ENCODE measurements around the gene BCO2. TPM values are rescaled to one million over a fixed set of nuclear protein-coding genes. Genes with fewer than 3 reads are reported as not detected.

Gene BCO2
- total and polyA plus RNA-seq, 2 experiments from 2014 or later, result 0.63 to 1.1 TPM

DNA sequence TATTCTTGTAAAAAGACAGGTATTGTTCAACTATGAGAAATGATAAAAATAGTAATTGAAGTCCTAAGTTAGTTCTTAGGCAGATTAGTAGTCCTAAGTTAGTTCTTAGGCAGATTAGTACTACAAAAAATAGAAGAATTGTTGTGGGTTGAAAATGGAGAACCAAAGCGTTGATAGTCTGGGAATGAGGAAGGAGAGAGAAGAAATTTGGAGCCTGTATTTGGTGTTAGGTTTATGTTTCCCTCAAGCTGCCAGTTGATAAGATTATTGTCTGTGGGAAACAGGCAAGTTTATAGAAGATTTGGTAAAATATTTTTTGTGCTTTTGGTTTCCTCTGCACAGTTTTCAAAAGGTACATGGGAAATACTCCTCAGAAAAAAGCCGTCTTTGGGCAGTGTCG is 3.6 kb downstream of the BCO2 start (continued):
- no peak for TF ChIP-seq CTCF (conservative IDR thresholded peaks at IDR 0.05; ENCODE audit: low read depth in 2 of 2)

GRCh38 chr11:112179601-112180000 is 4.3 kb downstream of the BCO2 start:
- TF ChIP-seq EZH2phosphoT487 (IDR thresholded peaks at IDR 0.05; ENCODE audit: unreplicated experiment) (no peak), REST (IDR thresholded peaks at IDR 0.05; ENCODE audit: unreplicated experiment) (no peak), ZNF462 (CRISPR knock-in tag; IDR thresholded peaks at IDR 0.05) (no peak), STAT1 (IDR thresholded peaks at IDR 0.05; ENCODE audit: unreplicated experiment) (no peak), POLR2AphosphoS5 (IDR thresholded peaks at IDR 0.05; ENCODE audit: low read depth) (no peak), EZH2 (IDR thresholded peaks at IDR 0.05; ENCODE audit: low read depth, unreplicated experiment) (no peak), CREB1 (CRISPR knock-in tag; IDR thresholded peaks at IDR 0.05; ENCODE audit: low read depth) (no peak), NANOG (IDR thresholded peaks at IDR 0.05; ENCODE audit: borderline replicate concordance) (no peak), JUNB (IDR thresholded peaks at IDR 0.05; ENCODE audit: unreplicated experiment) (no peak)
- Mint-ChIP-seq H3K27me3 (ENCODE audit: insufficient read depth, low read depth, poor library complexity) (peaks cover 4% of the 10 kb centered on the region), H3K4me1 (peaks cover under 1% of the 10 kb centered on the region; the same call in 2 of the 3 replicates), H3K36me3 (ENCODE audit: low read depth) (no peaks in the 10 kb centered on the region; the same call in 2 of the 3 replicates), H3K4me3 (no peak overlapping the region), H3K9me3 (no peaks in the 10 kb centered on the region), H3K27ac (no peak overlapping the region)
- no peaks in the 10 kb centered on the region for H3F3A ChIP-seq (replicated peaks; ENCODE audit: low read depth)
- H3K4me1 ChIP-seq (ENCODE audit: insufficient read depth), result peaks cover 3% of the 10 kb centered on the region
- H2AFZ ChIP-seq, result no peak overlapping the region
- no peaks in the 10 kb centered on the region for H3K9me2 ChIP-seq (ENCODE audit: insufficient read depth)
- H3K36me3 ChIP-seq (ENCODE audit: insufficient read depth), result no peaks in the 10 kb centered on the region
- no peak overlapping the region for H3K4me2 ChIP-seq
- no peak overlapping the region for H3K27ac ChIP-seq (ENCODE audit: low read depth)
- H4K20me1 ChIP-seq (replicated peaks; ENCODE audit: insufficient read depth), result no peaks in the 10 kb centered on the region
- no peaks in the 10 kb centered on the region for H3K79me2 ChIP-seq (replicated peaks; ENCODE audit: insufficient read depth)
- ATAC-seq (no peak), DNase-seq (ENCODE audit: low spot score) (no peak)
- H3K27me3 ChIP-seq (ENCODE audit: insufficient read depth), result no peaks in the 10 kb centered on the region
- no peak overlapping the region for H3K4me3 ChIP-seq

Data from GM23338 (cell line).